Measurements from ENCODE around the gene SLC17A7.

DNA sequence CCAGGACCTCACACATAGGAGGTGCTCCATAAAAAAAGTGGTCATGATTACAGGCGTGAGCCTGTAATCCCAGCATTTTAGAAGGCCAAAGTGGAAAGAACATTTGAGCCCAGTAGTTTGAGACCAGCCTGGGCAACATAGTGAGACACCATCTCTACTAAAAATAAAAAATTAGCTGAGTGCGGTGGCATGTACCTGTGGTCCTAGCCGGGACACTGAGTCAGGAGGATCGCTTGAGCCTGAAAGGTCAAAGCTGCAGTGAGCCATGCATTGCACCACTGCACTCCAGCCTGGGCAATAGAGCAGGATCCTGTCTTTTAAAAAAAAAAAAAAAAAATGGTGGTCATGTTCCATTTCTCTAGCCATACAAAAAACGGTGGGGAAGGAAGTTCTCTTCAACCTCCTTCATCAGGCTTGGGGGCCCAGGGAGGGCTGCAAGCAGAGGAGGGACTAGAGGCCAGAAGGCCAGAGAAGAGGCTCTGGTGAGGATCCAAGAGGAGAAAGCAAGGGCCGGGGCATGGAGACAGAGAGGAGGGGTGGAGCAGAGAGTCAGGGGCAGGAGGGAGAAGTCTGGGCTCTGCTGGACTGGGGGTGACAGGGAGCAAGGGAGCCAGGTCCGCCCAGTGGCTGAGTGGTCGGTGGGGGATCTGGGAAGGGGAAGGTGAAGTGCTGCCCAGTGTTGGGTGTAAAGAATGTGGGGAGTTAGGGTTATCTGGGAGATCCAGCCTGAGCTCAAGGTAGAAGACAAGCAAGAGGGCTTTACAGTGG, 44.4 kb downstream of the SLC17A7 start:
- TF ChIP-seq ATF2 (IDR thresholded peaks at IDR 0.05; ENCODE audit: low read length) (no peak), TCF12 (IDR thresholded peaks at IDR 0.05; ENCODE audit: low read depth, low read length) (no peak), CTCF (IDR thresholded peaks at IDR 0.05; ENCODE audit: control extremely low read depth in 1 of 3, insufficient read depth in 1 of 3, low read depth in 1 of 3, low read length in 3 of 3) (no peak)
